Measurements from ENCODE around the gene GRK7. TPM values are rescaled to one million over a fixed set of nuclear protein-coding genes. Genes with fewer than 3 reads are reported as not detected.

The GRK7 gene
- total RNA-seq, 1 donor from 2014 or later = not detected

DNA sequence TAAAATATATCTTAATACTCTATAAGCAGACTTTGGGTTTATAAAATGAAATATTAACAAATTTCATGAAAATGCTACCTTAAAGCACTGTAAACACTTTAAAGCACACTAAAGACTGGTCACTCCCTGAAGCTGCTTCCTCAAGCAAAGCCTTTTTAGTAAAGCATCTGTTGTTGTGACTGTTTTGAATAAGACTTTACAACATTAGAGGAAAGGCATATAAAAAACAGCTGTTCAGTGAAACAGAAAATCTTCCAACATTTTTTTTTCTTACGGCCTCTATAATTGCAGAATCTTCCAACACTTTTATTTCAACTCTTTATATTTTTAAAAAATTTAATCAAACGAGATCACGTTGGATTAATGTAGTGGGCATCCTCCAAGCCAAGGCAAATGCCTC lies 48.1 kb downstream of the GRK7 start:
- ATAC-seq = no peak
- intact Hi-C loops (cut with DNase I) = no loop called here
- no peak for DNase-seq (ENCODE audit: low spot score)

DNA sequence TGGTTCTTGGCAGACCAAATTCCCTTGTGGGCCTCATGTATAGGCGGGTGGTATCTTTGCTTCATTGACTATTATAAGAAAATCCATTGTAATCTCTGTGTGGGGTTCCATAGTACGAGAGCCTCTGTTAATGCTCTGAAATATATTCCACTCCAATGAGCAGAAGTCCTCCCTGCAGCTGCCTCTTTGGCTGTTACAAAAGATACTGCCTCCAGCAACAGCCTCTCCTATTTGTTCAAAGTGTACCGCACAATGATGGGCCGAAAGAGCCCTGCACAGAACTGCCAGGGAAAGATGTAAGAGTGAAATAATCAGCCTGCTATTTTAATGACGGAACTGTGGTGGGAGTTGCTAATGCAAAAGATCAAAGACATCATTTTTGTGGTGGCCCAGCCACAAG lies 48.9 kb downstream of the GRK7 start:
- no peak for DNase-seq (ENCODE audit: low spot score)
- intact Hi-C loops (cut with DNase I) = no loop called here
- ATAC-seq = no peak

DNA sequence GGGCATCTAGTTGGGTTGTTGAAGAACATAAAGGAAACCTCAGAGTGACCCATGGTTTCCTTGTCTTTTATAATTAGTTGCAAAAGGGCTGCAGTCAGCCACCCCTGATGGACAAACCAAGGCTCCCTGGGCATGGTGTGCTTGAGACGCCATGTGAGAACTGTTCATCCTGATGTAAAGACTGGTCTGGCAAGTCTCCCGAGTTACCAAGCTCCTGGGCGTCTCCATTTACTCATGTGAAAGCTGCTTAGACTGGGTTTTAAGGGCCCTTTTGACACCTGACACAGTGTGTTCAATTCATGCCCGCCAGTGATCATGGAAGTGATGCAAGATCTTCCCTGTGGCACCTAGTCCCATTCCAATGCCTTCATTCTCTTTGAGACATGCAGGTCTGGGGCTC lies 49.4 kb downstream of the GRK7 start:
- ATAC-seq (no peak), DNase-seq (ENCODE audit: low spot score) (no peak)
- intact Hi-C loops (cut with DNase I) = no loop called here

Other genes starting within 250 kb of the GRK7 start
- gene RNF7, start 25.1 kb upstream of the GRK7 start, total RNA-seq = 62.8 TPM
- gene ATP1B3, start 113.2 kb downstream of the GRK7 start, total RNA-seq = 126 TPM

Data from sciatic nerve (tissue), 2 donors.